ENCODE measurements around the gene PTPN1. TPM values are rescaled to one million over a fixed set of nuclear protein-coding genes. Genes with fewer than 3 reads are reported as not detected.
"Not testable (repeated sequence)": the region's sequence is repeated elsewhere in the genome, so short reads cannot be mapped to it uniquely, and the experiment has no call there.

PTPN1 gene
- total RNA-seq, 2 experiments from 2014 or later, result 82.3 to 82.8 TPM

- Histone ChIP-seq H3K36me3 (ENCODE audit: insufficient read depth, low read length) (no peaks in the 10 kb centered on the region), H3K27ac (ENCODE audit: low read depth in 1 of 2, low read length in 2 of 2) (no peak overlapping the region), H3K4me3 (ENCODE audit: low read length) (no peak overlapping the region), H3K9me3 (ENCODE audit: control insufficient read depth in 1 of 2, insufficient read depth in 1 of 2, low read length in 2 of 2) (no peaks in the 10 kb centered on the region), H3K27me3 (ENCODE audit: control insufficient read depth in 1 of 2, insufficient read depth in 2 of 2, low read length in 2 of 2) (no peaks in the 10 kb centered on the region), H3K4me1 (ENCODE audit: insufficient read depth, low read length) (peaks cover 6% of the 10 kb centered on the region)
- ATAC-seq (ENCODE audit: poor library complexity), result no peak
- no peak for TF ChIP-seq CTCF (IDR thresholded peaks at IDR 0.05)
- Mint-ChIP-seq H3K4me1 (ENCODE audit: low read depth) (peaks cover 11% of the 10 kb centered on the region), H3K4me3 (no peak overlapping the region), H3K27me3 (no peaks in the 10 kb centered on the region), H3K9me3 (no peaks in the 10 kb centered on the region), H3K27ac (no peak overlapping the region), H3K36me3 (ENCODE audit: low read depth) (no peaks in the 10 kb centered on the region)
- CTCF ChIA-PET, result interaction anchor here (1.1 to 1.8 kb wide), 4 partner anchors 9 to 84 kb away, joined by 3 to 5 read pairs (median 4); no protein-coding TSS in a partner anchor
- intact Hi-C loops (cut with DNase I, micrococcal nuclease), result loop anchor here in 1 of 2 experiments (2.0 kb wide), 1 partner anchor 70 kb away; no protein-coding TSS in a partner anchor
- POLR2A ChIA-PET, result interaction anchor here (0.8 to 2.2 kb wide), 3 partner anchors 15 to 66 kb away, joined by 3 to 6 read pairs (median 3); no protein-coding TSS in a partner anchor
- peak in 3 of 14 experiments; percentile 41 to 49 (median 46) for DNase-seq
These were observed 5.9 kb upstream of the PTPN1 start for GRCh38 chr20:50504231-50504823.

GRCh38 chr20:50506270-50506579 lies 4.0 kb upstream of the PTPN1 start:
- CTCF ChIA-PET, result interaction anchor here (1.1 kb wide), 1 partner anchor 9 kb away, joined by 4 read pairs; no protein-coding TSS in a partner anchor
- no peaks in the 10 kb centered on the region for H3K9me3 Mint-ChIP-seq
- H3K4me3 Mint-ChIP-seq, result no peak overlapping the region
- Histone ChIP-seq H3K4me3 (ENCODE audit: low read length) (no peak overlapping the region), H3K27me3 (ENCODE audit: control insufficient read depth in 1 of 2, insufficient read depth in 2 of 2, low read length in 2 of 2) (no peaks in the 10 kb centered on the region), H3K4me1 (ENCODE audit: insufficient read depth, low read length) (peaks cover 15% of the 10 kb centered on the region), H3K9me3 (ENCODE audit: control insufficient read depth in 1 of 2, insufficient read depth in 1 of 2, low read length in 2 of 2) (no peaks in the 10 kb centered on the region), H3K36me3 (ENCODE audit: insufficient read depth, low read length) (no peaks in the 10 kb centered on the region), H3K27ac (ENCODE audit: low read depth in 1 of 2, low read length in 2 of 2) (no peak overlapping the region)
- H3K4me1 Mint-ChIP-seq (ENCODE audit: low read depth), result peaks cover 25% of the 10 kb centered on the region
- H3K36me3 Mint-ChIP-seq (ENCODE audit: low read depth), result peaks cover 12% of the 10 kb centered on the region
- no peak overlapping the region for H3K27ac Mint-ChIP-seq
- ATAC-seq (ENCODE audit: poor library complexity), result no peak
- no peak for DNase-seq
- no peaks in the 10 kb centered on the region for H3K27me3 Mint-ChIP-seq
- TF ChIP-seq CTCF (IDR thresholded peaks at IDR 0.05), result no peak
- POLR2A ChIA-PET, result interaction anchor here (2.2 kb wide), 1 partner anchor 13 kb away, joined by 6 read pairs; no protein-coding TSS in a partner anchor
- intact Hi-C loops (cut with DNase I, micrococcal nuclease), result no loop called here

GRCh38 chr20:50507745-50508144 lies 2.4 kb upstream of the PTPN1 start:
- not testable (repeated sequence) for H3K4me3 ChIP-seq (ENCODE audit: low read length); ATAC-seq (ENCODE audit: poor library complexity); H3K27me3 ChIP-seq (ENCODE audit: control insufficient read depth in 1 of 2, insufficient read depth in 2 of 2, low read length in 2 of 2); H3K4me3 Mint-ChIP-seq; H3K36me3 ChIP-seq (ENCODE audit: insufficient read depth, low read length); H3K27ac Mint-ChIP-seq; H3K27ac ChIP-seq (ENCODE audit: low read depth in 1 of 2, low read length in 2 of 2); DNase-seq; H3K27me3 Mint-ChIP-seq; H3K9me3 Mint-ChIP-seq; H3K9me3 ChIP-seq (ENCODE audit: control insufficient read depth in 1 of 2, insufficient read depth in 1 of 2, low read length in 2 of 2)
- CTCF ChIA-PET, result interaction anchor here (1.8 kb wide), 1 partner anchor 68 kb away, joined by 6 read pairs; no protein-coding TSS in a partner anchor
- H3K4me1 Mint-ChIP-seq (ENCODE audit: low read depth), result peaks cover 40% of the 10 kb centered on the region
- intact Hi-C loops (cut with DNase I, micrococcal nuclease), result loop anchor here in 1 of 2 experiments (2.0 kb wide), 1 partner anchor 25 kb away; no protein-coding TSS in a partner anchor
- POLR2A ChIA-PET, result interaction anchor here (1.0 kb wide), 1 partner anchor 11 kb away, joined by 4 read pairs; no protein-coding TSS in a partner anchor
- peaks cover 14% of the 10 kb centered on the region for H3K36me3 Mint-ChIP-seq (ENCODE audit: low read depth)
- H3K4me1 ChIP-seq (ENCODE audit: insufficient read depth, low read length), result peaks cover 18% of the 10 kb centered on the region

Data from CD4-positive, alpha-beta T cell (primary cell).